Astrocyte of the cerebellum (primary cell): Measurements from ENCODE around the gene SEPTIN2.

ENCODE experiments used
- DNase-seq: peaks from one replicate; pipeline ENCODE4 v3.0.0-alpha.2; 2011; ENCODE audit warnings: low read depth
- H3K4me3 ChIP-seq: 2 replicates; pipeline ENCODE4 v1.5.1; 2011; ENCODE audit warnings: mild to moderate bottlenecking, low read depth, low read length, moderate library complexity
- in situ Hi-C: cut with HindIII; loops from 2 replicates; pipeline ENCODE4 v1.10.0; 2017; ENCODE audit warnings: low sequenced_read_pairs
- TF ChIP-seq, protein P1 (sequence below): IDR thresholded peaks from 2 replicates; pipeline ENCODE4 v1.5.1; 2012; ENCODE audit warnings: low read length, low read depth, moderate library complexity, mild to moderate bottlenecking; ENCODE audit errors: missing control alignments

Gene SEPTIN2

GRCh38 chr2:241304039-241304670 is 11.6 kb upstream of the SEPTIN2 start:
- no peak for DNase-seq
- no peak overlapping the region for H3K4me3 ChIP-seq
- TF ChIP-seq, protein P1, sequence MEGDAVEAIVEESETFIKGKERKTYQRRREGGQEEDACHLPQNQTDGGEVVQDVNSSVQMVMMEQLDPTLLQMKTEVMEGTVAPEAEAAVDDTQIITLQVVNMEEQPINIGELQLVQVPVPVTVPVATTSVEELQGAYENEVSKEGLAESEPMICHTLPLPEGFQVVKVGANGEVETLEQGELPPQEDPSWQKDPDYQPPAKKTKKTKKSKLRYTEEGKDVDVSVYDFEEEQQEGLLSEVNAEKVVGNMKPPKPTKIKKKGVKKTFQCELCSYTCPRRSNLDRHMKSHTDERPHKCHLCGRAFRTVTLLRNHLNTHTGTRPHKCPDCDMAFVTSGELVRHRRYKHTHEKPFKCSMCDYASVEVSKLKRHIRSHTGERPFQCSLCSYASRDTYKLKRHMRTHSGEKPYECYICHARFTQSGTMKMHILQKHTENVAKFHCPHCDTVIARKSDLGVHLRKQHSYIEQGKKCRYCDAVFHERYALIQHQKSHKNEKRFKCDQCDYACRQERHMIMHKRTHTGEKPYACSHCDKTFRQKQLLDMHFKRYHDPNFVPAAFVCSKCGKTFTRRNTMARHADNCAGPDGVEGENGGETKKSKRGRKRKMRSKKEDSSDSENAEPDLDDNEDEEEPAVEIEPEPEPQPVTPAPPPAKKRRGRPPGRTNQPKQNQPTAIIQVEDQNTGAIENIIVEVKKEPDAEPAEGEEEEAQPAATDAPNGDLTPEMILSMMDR: no peak
- in situ Hi-C loops: no loop called here

GRCh38 chr2:241307055-241307454 is 8.7 kb upstream of the SEPTIN2 start:
- no peak for DNase-seq
- TF ChIP-seq, protein P1: no peak
- in situ Hi-C loops: no loop called here
- H3K4me3 ChIP-seq: no peak overlapping the region

DNA sequence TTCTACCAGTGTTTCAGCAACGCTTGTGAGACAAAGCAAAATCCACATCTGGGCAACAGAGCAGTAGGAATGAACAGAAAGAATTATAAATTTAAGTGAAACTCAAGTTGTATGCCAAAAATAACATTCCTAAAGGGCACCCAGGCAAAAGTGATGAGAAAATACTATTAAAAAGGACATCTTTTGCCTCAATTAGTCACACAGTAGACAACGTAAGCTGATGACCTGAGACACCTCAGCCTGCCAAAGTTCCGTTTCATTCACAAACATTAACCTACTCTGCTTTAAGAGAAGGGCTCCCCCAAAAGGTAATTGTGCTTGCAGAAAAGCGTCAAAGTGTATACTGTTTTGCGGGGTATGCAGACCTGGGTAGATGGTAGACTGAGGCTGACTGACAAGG is 7.5 kb upstream of the SEPTIN2 start:
- in situ Hi-C loops: no loop called here
- H3K4me3 ChIP-seq: no peak overlapping the region
- DNase-seq: peak; percentile 55
- TF ChIP-seq, protein P1: no peak

DNA sequence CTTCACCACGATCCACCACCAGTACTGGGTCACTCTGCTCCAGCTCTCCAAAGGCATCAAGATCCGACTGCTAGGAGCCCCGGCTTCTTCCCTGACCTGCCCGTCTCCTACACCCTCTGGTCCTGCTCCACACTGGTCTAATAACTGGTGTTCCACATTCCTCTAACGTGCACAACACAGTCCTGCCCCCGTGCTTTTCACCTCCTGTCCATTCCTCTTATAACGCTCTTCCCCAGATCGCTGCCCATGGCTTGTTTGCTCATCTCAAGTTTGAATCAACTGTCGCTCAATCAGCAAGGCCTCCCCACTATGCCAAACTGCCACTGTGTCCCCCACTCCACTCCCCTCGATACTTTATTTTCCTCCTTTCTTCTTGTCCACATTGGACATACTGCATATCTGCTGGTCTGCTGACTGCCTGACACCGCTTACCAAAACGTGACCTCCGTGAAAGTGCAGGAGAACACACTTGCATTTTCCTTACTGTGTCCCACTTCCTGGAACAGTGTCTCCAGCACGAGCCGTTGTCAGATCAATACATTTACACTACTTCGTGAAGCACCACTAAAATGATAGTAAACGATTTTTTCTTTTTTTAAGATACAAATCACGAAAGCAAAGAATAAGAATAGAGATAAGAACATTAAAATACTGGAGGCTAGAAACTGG is 6.8 kb upstream of the SEPTIN2 start:
- in situ Hi-C loops: no loop called here
- TF ChIP-seq, protein P1: no peak
- no peak overlapping the region for H3K4me3 ChIP-seq
- no peak for DNase-seq

DNA sequence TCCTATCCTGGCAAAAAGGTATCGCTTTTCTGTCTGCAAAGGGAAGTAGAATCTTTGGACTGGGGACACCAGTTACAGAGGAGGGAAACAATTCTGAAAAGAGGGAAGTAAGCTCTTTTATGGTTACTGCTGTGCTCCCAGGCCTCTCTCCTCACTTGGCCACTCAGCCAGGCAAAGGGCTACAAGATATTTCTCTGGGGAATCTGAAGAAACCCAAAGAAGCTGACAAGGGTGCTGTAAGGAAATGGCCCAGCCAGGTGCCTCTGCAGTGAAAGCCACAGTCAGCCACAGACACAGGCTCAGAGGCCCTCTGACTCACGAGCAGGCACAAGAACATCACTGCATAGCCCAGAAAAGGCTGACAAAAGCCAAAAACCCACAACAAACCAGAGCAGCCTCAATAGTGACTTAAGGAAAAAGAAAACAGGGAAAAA is 6.0 kb upstream of the SEPTIN2 start:
- in situ Hi-C loops: no loop called here
- no peak for DNase-seq
- TF ChIP-seq, protein P1: no peak
- H3K4me3 ChIP-seq: no peak overlapping the region

DNA sequence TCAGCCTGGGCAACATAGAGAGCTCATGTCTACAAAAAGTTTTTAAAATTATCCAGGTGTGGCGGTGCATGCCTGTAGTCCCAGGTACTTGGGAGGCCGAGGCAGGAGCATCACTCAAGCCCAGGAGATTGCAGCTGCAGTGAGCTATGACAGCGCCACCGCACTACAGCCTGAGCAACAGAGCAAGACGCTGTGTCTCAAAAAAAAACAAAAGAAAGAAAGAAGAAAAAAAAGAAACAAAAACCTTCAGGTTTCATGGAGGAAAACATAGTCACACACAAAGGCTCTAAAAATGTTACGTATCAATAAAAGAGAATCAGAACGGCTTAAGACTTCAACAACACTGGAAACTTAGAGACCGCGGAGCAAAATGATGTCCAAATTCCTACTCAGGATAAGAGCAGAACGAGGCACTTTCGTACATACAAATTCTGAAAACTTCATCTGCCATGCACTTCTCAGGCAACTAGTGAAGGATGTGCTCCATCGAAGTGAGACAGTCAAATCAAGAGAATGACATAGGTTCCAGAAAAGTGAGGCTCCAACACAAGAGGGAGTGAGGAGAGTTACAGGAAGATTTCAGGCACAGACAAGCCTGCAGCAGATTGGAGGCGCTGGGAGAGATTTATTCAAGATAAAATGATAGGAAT is 4.7 kb upstream of the SEPTIN2 start:
- no peak for DNase-seq
- H3K4me3 ChIP-seq: no peak overlapping the region
- TF ChIP-seq, protein P1: peak; percentile 12
- in situ Hi-C loops: no loop called here
